DOHH2 (cell line): ENCODE results near the gene GAS2.
"Not testable (repeated sequence)": the region's sequence is repeated elsewhere in the genome, so short reads cannot be mapped to it uniquely, and the experiment has no call there.

ENCODE experiments used
- H3F3A ChIP-seq: fragments of 200-600 bp; sonication (generic), shearing (Covaris generic); 2 replicates; pipeline ENCODE4 v1.6.0; 2016; ENCODE audit warnings: antibody characterized with exemption, mild to moderate bottlenecking; ENCODE audit not compliant: control insufficient read depth, insufficient read depth
- H3K27ac ChIP-seq: fragments of 200-600 bp; sonication (generic); 2 replicates; pipeline ENCODE4 v1.5.1; 2014; ENCODE audit warnings: low read depth, mild to moderate bottlenecking, low read length, moderate library complexity
- H3K27me3 ChIP-seq: fragments of 200-600 bp; sonication (generic); 2 replicates; pipeline ENCODE4 v1.6.1; 2014; ENCODE audit warnings: mild to moderate bottlenecking, low read length, mixed read lengths; ENCODE audit not compliant: control insufficient read depth
- H3K36me3 ChIP-seq: fragments of 200-600 bp; sonication (generic); 2 replicates; pipeline ENCODE4 v1.6.1; 2014; ENCODE audit warnings: mild to moderate bottlenecking, low read length, moderate library complexity, mixed read lengths; ENCODE audit not compliant: control insufficient read depth
- H3K4me1 ChIP-seq: fragments of 200-600 bp; sonication (generic); 2 replicates; pipeline ENCODE4 v1.6.1; 2014; ENCODE audit warnings: mild to moderate bottlenecking, low read length, mixed read lengths; ENCODE audit not compliant: control insufficient read depth
- H3K4me2 ChIP-seq: fragments of 200-600 bp; sonication (generic); 2 replicates; pipeline ENCODE4 v1.6.0; 2014; ENCODE audit warnings: mild to moderate bottlenecking, low read length, moderate library complexity
- H3K4me3 ChIP-seq: fragments of 200-600 bp; sonication (generic); 2 replicates; pipeline ENCODE4 v1.5.1; 2014; ENCODE audit warnings: mild to moderate bottlenecking, low read length, mixed read lengths
- H3K79me2 ChIP-seq: fragments of 200-600 bp; sonication (generic); 2 replicates; pipeline ENCODE4 v1.6.1; 2014; ENCODE audit warnings: mild to moderate bottlenecking, low read length, mixed read lengths; ENCODE audit not compliant: control insufficient read depth
- H3K9me2 ChIP-seq: fragments of 200-600 bp; sonication (generic); replicated peaks from 2 replicates; pipeline ENCODE4 v1.6.1; 2014; ENCODE audit warnings: mild to moderate bottlenecking, low read length, mixed read lengths; ENCODE audit not compliant: control insufficient read depth
- H3K9me3 ChIP-seq: fragments of 200-600 bp; sonication (generic); 2 replicates; pipeline ENCODE4 v1.6.1; 2014; ENCODE audit warnings: antibody characterized with exemption, low read length, mixed read lengths; ENCODE audit not compliant: control insufficient read depth, insufficient read depth
- H4K20me1 ChIP-seq: fragments of 200-600 bp; sonication (generic); 2 replicates; pipeline ENCODE4 v1.6.0; 2014; ENCODE audit warnings: low read depth, mild to moderate bottlenecking, antibody characterized with exemption, low read length, moderate library complexity; ENCODE audit not compliant: control insufficient read depth, insufficient read depth
- CTCF ChIP-seq: fragments of 200-600 bp; sonication (generic); IDR thresholded peaks from one replicate; pipeline ENCODE4 v1.5.1; 2014; ENCODE audit warnings: antibody characterized with exemption, mild to moderate bottlenecking, low read depth, low read length; ENCODE audit not compliant: poor library complexity, severe bottlenecking
- EZH2phosphoT487 ChIP-seq: fragments of 200-600 bp; sonication (generic); IDR thresholded peaks from 2 replicates; pipeline ENCODE4 v1.6.1; 2017; ENCODE audit warnings: borderline replicate concordance, mild to moderate bottlenecking, antibody characterized with exemption, low read length, moderate library complexity, mixed read lengths

The GAS2 gene

GRCh38 chr11:22640862-22641261 lies 25.5 kb upstream of the GAS2 start:
- Histone ChIP-seq H3K79me2 (no peaks in the 10 kb centered on the region), H3K4me2 (no peak overlapping the region), H3K36me3 (no peaks in the 10 kb centered on the region), H4K20me1 (no peaks in the 10 kb centered on the region), H3K4me3 (no peak overlapping the region), H3K27me3 (no peaks in the 10 kb centered on the region), H3K9me3 (no peaks in the 10 kb centered on the region), H3F3A (no peaks in the 10 kb centered on the region), H3K4me1 (no peaks in the 10 kb centered on the region), H3K27ac (no peak overlapping the region), H3K9me2 (no peaks in the 10 kb centered on the region)
- no peak for TF ChIP-seq CTCF
- TF ChIP-seq EZH2phosphoT487, result no peak

GRCh38 chr11:22641559-22641958 lies 24.9 kb upstream of the GAS2 start:
- Histone ChIP-seq H3K4me2 (no peak overlapping the region), H3K4me3 (no peak overlapping the region), H3K4me1 (no peaks in the 10 kb centered on the region), H4K20me1 (no peaks in the 10 kb centered on the region), H3F3A (no peaks in the 10 kb centered on the region), H3K36me3 (no peaks in the 10 kb centered on the region), H3K79me2 (no peaks in the 10 kb centered on the region), H3K9me3 (no peaks in the 10 kb centered on the region), H3K27ac (no peak overlapping the region), H3K27me3 (no peaks in the 10 kb centered on the region), H3K9me2 (no peaks in the 10 kb centered on the region)
- no peak for TF ChIP-seq EZH2phosphoT487
- no peak for TF ChIP-seq CTCF

- not testable (repeated sequence) for H3K4me3 ChIP-seq, H3F3A ChIP-seq, H3K9me2 ChIP-seq, H4K20me1 ChIP-seq, H3K9me3 ChIP-seq, H3K4me2 ChIP-seq, H3K27ac ChIP-seq, H3K27me3 ChIP-seq, H3K36me3 ChIP-seq, H3K4me1 ChIP-seq, H3K79me2 ChIP-seq
These were observed 14.1 kb upstream of the GAS2 start for GRCh38 chr11:22652346-22652745.

- Histone ChIP-seq H3K4me3 (no peak overlapping the region), H4K20me1 (no peaks in the 10 kb centered on the region), H3F3A (no peaks in the 10 kb centered on the region), H3K4me2 (no peak overlapping the region), H3K4me1 (no peaks in the 10 kb centered on the region), H3K36me3 (no peaks in the 10 kb centered on the region), H3K27ac (no peak overlapping the region), H3K9me3 (no peaks in the 10 kb centered on the region), H3K9me2 (no peaks in the 10 kb centered on the region), H3K79me2 (no peaks in the 10 kb centered on the region), H3K27me3 (no peaks in the 10 kb centered on the region)
- TF ChIP-seq EZH2phosphoT487 (no peak), CTCF (no peak)
These were observed 10.3 kb upstream of the GAS2 start for GRCh38 chr11:22656130-22656529.
